Activated T-cell treated with anti-CD3 and anti-CD28 coated beads for 1 hour (primary cell): Measurements from ENCODE around the gene TTC3.

Experiments used
- DNase-seq: peaks from one replicate; pipeline ENCODE4 v3.0.0-alpha.2; 2020; ENCODE audit warnings: low read depth

The TTC3 gene

GRCh38 chr21:37060296-37060695 lies 12.8 kb upstream of the TTC3 start:
- DNase-seq: no peak

GRCh38 chr21:37061926-37062592 lies 11.0 kb upstream of the TTC3 start:
- no peak for DNase-seq

GRCh38 chr21:37062593-37062935 lies 10.5 kb upstream of the TTC3 start:
- no peak for DNase-seq

- DNase-seq: no peak
These were observed 9.6 kb upstream of the TTC3 start for GRCh38 chr21:37063433-37063832.

GRCh38 chr21:37064841-37065240 lies 8.2 kb upstream of the TTC3 start:
- DNase-seq: no peak

GRCh38 chr21:37065561-37066177 lies 7.4 kb upstream of the TTC3 start:
- DNase-seq: no peak

GRCh38 chr21:37071561-37072273 lies 1.3 kb upstream of the TTC3 start:
- DNase-seq: no peak

GRCh38 chr21:37072274-37072987 lies 623 bp upstream of the TTC3 start:
- peak; percentile 63 for DNase-seq

GRCh38 chr21:37073417-37074196 lies 553 bp downstream of the TTC3 start:
- DNase-seq: peak; percentile 52

GRCh38 chr21:37074197-37074510 lies 1.1 kb downstream of the TTC3 start:
- no peak for DNase-seq

GRCh38 chr21:37074546-37074945 lies 1.5 kb downstream of the TTC3 start:
- no peak for DNase-seq

- no peak for DNase-seq
These were observed 2.2 kb downstream of the TTC3 start for GRCh38 chr21:37075214-37075770.

GRCh38 chr21:37076087-37076850 lies 3.2 kb downstream of the TTC3 start:
- no peak for DNase-seq

- no peak for DNase-seq
These were observed 4.3 kb downstream of the TTC3 start for GRCh38 chr21:37077403-37077802.

GRCh38 chr21:37079211-37079824 lies 6.3 kb downstream of the TTC3 start:
- no peak for DNase-seq

GRCh38 chr21:37082375-37082774 lies 9.3 kb downstream of the TTC3 start:
- DNase-seq: no peak

- no peak for DNase-seq
These were observed 9.9 kb downstream of the TTC3 start for GRCh38 chr21:37082856-37083528.

- DNase-seq: no peak
These were observed 12.7 kb downstream of the TTC3 start for GRCh38 chr21:37085726-37086125.

GRCh38 chr21:37087188-37087587 lies 14.1 kb downstream of the TTC3 start:
- DNase-seq: no peak

GRCh38 chr21:37088186-37088735 lies 15.2 kb downstream of the TTC3 start:
- no peak for DNase-seq
